GM21529 (cell line): ENCODE data around the gene FBXW2.

Source experiments
- ATAC-seq: cut with Tn5 transposase; IDR thresholded peaks from one replicate; pipeline ENCODE4 v1.9.1; 2021; ENCODE audit not compliant: unreplicated experiment

Gene FBXW2

DNA sequence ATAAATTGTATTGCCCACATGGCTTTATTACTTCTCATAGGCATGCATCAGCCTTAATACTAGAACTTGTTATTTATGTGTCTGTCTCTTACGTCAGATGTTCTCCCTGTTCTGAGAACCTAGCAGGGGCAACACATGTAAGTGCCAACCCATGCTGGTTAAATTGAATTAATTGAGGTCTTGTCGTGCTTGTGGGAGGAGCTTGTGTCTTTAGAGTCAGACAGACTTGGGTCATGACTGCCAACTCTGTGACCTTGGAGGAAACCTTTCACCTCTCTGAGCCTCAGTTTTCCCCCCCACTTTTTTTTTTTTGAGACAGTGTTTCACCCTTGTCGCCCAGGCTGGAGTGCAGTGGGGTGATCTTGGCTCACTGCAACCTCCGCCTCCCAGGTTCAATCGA is 76.7 kb downstream of the FBXW2 start:
- ATAC-seq, result no peak

DNA sequence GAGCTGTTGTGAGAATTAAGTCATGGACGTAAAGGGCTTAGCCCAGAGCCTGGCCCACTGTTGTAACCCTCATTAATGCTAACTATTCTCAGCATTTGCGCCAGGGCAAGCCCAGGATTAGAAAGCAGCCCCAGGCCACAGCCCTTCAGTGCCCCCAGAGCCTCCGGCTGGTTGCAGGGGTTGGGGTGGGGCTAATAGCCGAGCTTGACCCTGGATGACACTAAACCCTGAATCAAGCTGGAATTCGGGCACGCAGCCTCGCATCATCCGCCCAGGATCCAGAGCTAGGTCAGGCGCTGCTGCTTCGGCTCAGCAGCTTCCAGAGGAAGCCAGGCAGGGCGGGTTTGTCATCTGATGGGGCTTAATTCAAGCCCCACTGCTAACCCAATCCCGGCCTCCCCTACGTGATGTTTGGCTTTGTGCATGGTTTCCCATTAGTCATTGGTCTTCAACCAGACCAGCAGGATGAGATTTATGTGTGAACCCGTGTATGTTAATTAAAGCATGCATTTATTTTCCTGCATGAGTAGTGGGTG is 77.8 kb downstream of the FBXW2 start:
- ATAC-seq, result no peak

DNA sequence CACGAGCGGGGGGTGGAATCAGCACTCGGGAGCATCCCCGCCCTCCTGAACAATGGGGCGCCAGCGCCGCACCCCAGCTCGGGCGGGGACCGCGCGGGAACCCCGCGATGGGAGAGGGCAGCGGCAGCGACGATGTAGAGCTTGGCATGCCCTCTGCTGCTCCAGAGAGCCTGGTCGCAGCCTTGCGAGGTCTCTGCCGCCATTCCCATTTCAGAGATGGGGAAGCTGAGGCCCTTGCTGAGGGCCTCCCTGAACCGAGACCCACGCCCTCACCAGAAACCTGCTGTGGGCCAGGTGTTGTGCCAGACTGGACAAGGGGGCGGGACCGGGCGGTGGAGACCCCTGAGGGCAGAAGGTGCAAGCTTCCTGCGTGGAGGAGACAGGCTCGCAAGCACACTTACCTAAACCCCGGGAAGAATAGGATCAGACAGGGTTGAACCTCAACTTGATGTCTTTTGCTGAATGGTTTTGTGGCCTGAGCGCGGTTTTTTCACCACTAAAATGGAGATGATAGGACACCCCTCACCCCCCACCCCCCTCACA is 78.3 kb downstream of the FBXW2 start:
- ATAC-seq, result peak; percentile 28

DNA sequence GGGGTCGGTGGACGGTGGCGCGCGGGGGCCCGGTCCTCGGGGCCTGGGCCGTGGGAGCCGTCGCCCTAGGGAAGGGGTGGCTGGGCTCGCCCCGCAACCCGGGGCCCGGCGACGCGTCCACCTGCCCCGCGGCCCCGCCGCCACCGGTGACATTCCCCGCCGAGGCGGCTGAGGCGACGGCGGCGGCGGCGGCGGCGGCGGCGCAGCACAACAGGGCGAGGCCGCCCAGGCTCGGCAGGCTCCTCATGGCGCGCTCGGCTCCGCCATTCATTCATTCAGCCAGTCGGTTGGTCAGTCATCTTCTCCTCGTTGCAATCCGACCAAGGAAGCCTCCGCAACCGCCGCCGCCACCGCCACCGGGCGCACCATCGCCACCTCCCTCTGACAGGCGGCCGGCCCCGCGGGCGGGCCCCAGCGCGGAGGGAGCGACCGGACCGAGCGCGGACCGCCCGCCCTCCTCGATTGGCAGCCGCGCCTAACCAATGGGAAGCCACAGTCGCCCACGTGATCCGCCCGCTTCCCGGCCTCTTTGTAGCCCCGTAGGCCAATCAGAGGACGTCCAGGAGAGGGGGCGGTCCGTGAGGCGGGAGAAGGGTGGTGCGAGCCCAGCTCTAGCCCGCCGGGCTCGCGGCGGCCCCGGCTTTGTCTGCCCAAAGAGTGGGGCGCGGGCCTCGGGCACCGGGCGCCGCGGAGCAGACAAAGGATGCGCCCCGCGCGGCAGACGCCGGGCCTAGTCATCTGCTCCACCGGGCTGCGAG is 78.9 kb downstream of the FBXW2 start, which contains the start of gene MEGF9:
Gene MEGF9 (minus strand): TSS at position 383 of the 758 bp plus-strand sequence. CDS start 112 bp downstream, at position 271.
- peak; percentile 93 for ATAC-seq

DNA sequence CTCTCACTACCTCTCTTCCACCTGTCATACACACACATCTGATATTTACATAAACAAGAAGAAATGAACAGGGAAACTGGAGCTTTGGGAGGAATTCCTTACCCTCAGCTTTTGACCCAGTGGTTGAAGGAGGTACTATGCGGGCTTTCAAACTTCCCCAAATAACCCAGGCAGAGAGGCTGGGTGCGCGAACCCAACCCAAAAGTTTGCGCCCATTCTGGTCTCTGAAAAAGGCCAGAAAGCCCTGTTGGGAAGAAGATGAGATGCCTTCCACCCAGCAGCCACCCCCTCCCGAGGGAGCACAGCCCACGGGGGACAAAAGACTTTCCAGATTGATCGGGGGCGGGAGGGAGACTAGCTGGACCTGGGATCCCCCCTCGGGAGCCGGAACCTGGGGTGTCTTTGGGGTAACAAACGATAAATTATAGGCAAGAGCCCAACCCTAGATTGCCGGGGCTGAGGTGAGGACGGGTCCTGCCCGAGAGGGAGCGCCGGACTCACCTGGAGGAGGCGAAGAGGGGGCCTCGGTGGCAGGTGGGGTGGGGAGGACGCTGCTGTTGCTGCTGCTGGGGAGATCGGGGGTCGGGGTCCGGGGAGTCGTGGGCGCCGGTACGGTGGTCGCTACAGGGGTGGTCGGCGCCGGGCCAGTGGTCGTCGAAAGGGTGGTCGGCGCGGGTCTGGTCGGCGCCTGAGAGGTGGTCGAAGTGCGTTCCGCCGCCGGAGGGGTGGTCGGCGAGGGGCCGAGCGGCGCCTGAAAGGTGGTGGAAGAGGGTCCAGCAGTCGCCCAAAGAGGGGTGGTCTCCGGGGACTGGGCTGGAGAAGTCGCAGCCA is 79.7 kb downstream of the FBXW2 start:
- no peak for ATAC-seq

DNA sequence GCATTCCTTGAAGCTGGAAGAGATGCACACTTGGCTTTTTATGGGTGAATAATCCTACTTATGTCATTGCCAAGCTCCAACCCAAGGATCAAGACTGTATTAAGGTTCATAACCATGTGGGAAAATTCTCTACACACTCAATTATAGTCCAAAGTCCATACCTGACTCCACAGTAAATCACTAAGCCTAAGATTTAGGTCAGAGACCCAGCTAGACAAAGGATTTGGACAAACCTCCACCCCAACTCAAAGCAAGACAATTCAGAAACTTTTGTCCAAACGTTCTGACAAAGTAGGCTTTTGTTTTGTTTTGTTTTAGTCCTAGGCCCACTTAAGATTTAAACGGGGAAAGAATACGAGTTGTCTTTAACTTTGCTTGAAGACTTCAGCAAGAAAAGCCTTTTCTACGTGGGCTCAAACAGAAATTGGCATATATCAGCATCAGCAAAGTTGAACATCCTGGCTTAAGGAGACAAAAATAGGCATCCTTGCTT is 80.6 kb downstream of the FBXW2 start:
- no peak for ATAC-seq

DNA sequence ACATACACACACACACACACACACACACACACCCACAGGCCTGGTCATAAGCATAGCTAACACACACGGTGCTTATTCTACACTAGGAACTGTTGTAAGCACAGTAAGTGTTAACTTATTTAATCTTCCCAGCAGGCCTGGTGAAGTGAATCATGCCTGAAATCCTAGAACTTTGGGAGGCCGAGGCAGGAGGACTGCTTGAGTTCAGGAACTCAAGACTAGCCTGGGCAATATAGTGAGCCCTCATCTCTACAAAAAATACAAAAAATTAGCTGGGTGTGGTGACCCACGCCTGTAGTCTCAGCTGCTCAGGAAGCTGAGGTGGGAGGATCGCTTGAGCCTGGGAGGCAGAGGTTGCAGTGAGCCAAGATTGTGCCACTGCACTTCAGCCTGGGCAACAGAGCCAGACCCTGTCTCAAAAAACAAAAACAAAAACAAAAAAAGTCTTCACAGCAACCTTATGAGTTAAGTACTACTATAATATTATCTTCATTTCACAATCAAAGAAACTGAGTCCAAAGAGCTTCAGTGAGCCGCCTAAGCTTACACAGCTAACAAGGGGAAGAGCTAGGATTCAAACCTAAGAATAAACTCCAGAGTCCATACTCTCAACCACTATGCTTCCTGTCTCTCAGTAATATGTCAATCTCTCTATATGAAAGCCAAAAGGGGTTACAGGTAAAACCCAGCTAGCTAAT is 81.2 kb downstream of the FBXW2 start:
- no peak for ATAC-seq

DNA sequence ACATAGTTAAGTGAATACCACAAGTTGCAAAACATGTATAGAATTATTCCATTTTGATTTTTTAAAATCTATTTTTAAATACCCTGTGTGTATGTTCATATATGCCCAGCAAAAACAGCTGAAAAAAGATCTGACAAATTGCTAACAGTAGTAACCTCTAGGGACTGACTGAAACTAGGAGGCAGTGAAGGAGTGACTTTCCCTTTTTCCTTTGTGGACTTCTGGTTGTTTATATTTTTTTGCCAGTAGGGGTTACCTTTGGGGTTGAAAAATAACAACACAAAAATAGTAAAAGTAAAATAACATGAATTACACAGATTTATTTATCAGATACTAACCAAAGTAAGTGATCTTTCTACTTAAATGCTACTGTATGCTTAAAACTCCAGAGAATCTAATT is 81.9 kb downstream of the FBXW2 start:
- ATAC-seq, result no peak

DNA sequence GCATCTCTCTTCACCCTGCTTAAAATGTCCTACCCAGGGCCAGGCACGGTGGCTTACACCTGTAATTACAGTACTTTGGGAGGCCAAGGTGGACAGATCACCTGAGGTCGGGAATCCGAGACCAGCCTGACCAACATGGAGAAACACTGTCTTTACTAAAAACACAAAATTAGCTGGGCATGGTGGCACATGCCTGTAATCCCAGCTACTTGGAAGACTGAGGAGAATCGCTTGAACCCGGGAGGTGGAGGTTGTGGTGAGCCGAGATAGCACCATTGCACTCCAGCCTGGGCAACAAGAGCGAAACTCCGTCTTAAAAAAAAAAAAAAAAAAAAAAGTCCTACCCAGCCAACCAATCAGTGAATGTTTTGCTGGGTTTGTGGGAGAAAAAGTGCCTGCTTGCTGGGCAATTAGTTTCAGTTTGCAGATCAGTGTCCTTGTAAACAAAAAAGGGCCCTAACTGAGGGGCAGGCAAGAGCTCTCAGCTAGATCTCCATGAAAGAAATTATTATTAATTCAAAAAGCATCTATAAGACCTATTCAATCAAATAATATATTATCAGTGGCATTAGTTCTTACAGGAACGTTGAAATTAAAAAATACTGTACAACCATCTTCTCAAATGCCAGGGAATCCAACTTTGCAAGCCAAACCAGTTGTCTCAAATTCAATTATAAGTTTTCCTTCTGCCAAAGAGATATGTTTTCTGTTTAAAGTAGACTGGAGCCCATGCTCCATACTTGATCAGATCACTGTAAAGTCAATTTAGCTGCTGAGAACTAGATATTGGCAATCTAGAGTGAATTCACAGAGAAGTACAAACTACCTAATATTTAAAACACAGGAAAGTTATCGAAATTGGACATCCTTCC is 82.9 kb downstream of the FBXW2 start:
- no peak for ATAC-seq

DNA sequence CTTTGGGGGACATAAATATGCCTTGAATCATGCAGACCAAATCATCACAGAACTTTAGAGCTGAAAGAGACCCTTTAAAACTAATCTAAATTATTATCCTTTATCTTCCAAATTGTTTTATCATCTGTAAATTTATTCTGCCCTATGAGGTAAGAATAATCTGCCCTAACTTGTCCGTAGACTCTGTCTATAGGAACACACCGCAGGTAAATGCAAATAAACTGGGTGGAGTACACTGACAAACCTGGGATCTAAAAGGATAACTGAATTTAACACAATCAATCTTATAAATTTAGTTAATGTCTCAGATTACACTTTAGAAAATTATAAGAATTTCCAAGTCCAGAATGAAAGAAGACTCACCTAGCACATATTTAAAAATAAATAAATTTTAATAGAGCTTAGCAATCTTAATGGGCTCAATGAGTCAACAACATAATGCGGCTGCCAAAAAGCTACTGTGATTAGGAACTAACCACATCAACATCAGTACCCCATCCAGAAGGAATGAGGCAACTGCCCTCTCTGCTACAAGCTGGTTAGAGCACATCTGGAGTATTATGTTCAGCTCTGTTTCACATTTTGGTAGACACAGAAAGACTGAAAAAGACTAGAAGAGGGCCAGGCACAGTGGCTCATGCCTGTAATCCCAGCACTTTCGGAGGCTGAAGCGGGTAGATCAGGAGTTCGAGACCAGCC is 84.5 kb downstream of the FBXW2 start:
- no peak for ATAC-seq

DNA sequence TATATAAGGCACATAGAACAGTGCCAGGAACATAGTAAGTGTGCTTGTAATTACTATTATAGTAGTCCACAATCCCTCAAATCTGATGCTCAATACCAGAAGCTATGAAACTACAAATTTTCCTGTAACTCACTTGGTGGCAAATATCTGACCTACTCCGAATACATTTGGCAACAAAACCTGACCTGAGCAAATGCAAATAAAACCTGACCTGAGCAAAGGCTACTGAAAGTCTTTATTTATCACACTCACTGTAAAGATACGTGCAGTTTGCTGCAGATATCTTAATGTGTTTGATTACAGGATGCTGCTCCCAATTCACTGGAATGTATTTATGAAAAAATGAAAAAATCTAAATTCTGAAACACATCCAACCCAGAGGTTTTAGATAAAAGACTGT is 86.0 kb downstream of the FBXW2 start:
- no peak for ATAC-seq
